Esophagus muscularis mucosa (tissue), 4 donors: ENCODE results near the gene UBL5.
A peak's percentile ranks its signal among the peaks of the same experiment; 100 is the strongest.

ENCODE experiments used
- EP300 ChIP-seq: sonication (generic); formaldehyde crosslinking; IDR thresholded peaks from one replicate; pipeline ENCODE4 v1.6.1; 2017; ENCODE audit warnings: antibody characterized with exemption
- POLR2A ChIP-seq: fragments of 450-650 bp; IDR thresholded peaks from one replicate; pipeline ENCODE4 v1.6.1; 2017; ENCODE audit warnings: antibody characterized with exemption, moderate library complexity, mild to moderate bottlenecking, low read depth
- POLR2AphosphoS5 ChIP-seq, 2 donors: sonication (generic); formaldehyde crosslinking; IDR thresholded peaks; one replicate each; pipeline ENCODE4 v1.6.1; 2017; ENCODE audit warnings: antibody characterized with exemption in 2 of 2
- TF ChIP-seq, protein P1 (sequence below), 3 experiments: fragments of 200-600 bp in 2 of 3; fragments of 450-650 bp in 1 of 3; sonication (generic) in 2 of 3; IDR thresholded peaks; one replicate each; pipeline ENCODE4 v1.5.1; 2017 to 2019; ENCODE audit warnings: antibody characterized with exemption in 3 of 3, mild to moderate bottlenecking in 2 of 3, moderate library complexity in 1 of 3

DNA sequence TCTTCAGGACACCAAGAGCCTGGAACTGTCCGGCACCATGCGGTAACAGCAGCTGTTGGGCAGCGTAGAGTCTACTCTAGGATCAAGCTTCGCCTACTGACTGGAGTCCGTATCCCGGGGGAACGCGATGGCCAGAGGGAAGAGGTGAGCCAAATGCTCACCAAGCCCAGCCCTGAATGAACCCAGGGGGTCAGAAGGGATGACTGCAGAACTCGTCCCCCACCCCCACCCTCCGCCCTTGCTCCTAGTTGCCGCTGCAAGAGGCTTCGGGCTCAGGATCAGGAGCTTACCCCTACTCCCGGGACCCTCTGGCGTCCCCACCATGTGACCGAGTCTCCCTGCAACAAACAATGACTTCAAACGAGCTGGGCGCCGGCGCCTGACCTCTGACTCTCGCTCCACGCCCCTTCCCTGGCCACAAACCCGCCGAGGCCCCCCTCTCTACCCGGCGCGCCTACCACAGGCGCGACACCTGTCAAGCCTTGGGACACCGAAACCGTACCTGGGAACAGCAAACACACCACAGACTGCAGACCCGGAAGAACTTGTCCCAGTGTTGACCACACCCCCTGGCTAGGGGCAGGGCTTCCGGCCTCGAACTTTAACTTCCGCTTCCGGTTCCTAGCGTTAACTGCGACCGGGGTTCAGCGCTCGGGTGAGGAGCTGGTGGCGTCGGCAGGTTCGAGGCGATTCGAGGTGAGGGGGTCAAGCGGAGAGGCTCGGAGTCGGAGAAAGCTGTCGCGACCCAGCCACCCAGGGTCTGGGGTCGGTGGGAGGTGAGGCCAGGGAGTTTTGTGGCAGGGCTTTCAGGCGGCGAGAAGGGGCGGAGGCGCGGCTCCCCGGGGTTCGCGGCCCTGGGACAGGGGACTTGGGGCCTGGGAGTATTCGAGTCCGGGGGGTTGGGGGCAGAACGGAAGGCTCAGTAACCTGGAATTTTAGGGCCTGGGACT lies at the start of gene UBL5:
- TF ChIP-seq EP300 (no peak), POLR2A (peak; percentile 77), POLR2AphosphoS5 (IDR thresholded peaks at IDR 0.05) (peak; percentile 97)
- TF ChIP-seq, protein P1, sequence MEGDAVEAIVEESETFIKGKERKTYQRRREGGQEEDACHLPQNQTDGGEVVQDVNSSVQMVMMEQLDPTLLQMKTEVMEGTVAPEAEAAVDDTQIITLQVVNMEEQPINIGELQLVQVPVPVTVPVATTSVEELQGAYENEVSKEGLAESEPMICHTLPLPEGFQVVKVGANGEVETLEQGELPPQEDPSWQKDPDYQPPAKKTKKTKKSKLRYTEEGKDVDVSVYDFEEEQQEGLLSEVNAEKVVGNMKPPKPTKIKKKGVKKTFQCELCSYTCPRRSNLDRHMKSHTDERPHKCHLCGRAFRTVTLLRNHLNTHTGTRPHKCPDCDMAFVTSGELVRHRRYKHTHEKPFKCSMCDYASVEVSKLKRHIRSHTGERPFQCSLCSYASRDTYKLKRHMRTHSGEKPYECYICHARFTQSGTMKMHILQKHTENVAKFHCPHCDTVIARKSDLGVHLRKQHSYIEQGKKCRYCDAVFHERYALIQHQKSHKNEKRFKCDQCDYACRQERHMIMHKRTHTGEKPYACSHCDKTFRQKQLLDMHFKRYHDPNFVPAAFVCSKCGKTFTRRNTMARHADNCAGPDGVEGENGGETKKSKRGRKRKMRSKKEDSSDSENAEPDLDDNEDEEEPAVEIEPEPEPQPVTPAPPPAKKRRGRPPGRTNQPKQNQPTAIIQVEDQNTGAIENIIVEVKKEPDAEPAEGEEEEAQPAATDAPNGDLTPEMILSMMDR (IDR thresholded peaks at IDR 0.05) = no peak
